Liver (tissue), 9 donors: Measurements from ENCODE around the gene CLEC4A. TPM values are rescaled to one million over a fixed set of nuclear protein-coding genes. Genes with fewer than 3 reads are reported as not detected.

Experiments used
- DNase-seq: peaks from one replicate; pipeline ENCODE4 v3.0.0-alpha.2; 2017; ENCODE audit warnings: low spot score
- H3K27ac ChIP-seq, 2 donors: one replicate each; pipeline ENCODE4 v1.7.0; 2013; ENCODE audit warnings: inconsistent platforms in 2 of 2, low read length in 2 of 2, control low read depth in 1 of 2, low read depth in 1 of 2, mild to moderate bottlenecking in 1 of 2
- H3K27me3 ChIP-seq, 4 donors: one replicate each; pipeline versions ENCODE4 v1.6.1 to v1.7.0; 2013; ENCODE audit warnings: low read length in 3 of 4, inconsistent platforms in 1 of 4, mild to moderate bottlenecking in 1 of 4, moderate library complexity in 1 of 4; ENCODE audit not compliant: control insufficient read depth in 4 of 4, insufficient read depth in 4 of 4
- H3K36me3 ChIP-seq, 4 donors: one replicate each; pipeline versions ENCODE4 v1.6.1 to v1.7.0; 2013; ENCODE audit warnings: low read length in 3 of 4, mild to moderate bottlenecking in 3 of 4, low read depth in 1 of 4, moderate library complexity in 1 of 4; ENCODE audit not compliant: control insufficient read depth in 4 of 4, insufficient read depth in 3 of 4
- H3K4me1 ChIP-seq, 4 donors: one replicate each; pipeline versions ENCODE4 v1.6.1 to v1.7.0; 2013; ENCODE audit warnings: low read length in 3 of 4, mild to moderate bottlenecking in 3 of 4, moderate library complexity in 1 of 4; ENCODE audit not compliant: control insufficient read depth in 4 of 4, insufficient read depth in 4 of 4
- H3K4me3 ChIP-seq, 3 donors: one replicate each; pipeline versions ENCODE4 v1.6.1 to v1.7.0; 2013; ENCODE audit warnings: low read length in 3 of 3, control low read depth in 1 of 3, low read depth in 1 of 3, mild to moderate bottlenecking in 1 of 3
- H3K9ac ChIP-seq, 2 donors: one replicate each; pipeline ENCODE4 v1.7.0; 2013; ENCODE audit warnings: low read length in 2 of 2, mild to moderate bottlenecking in 2 of 2, moderate library complexity in 2 of 2, control low read depth in 1 of 2, low read depth in 1 of 2
- H3K9me3 ChIP-seq, 4 donors: one replicate each; pipeline versions ENCODE4 v1.6.1 to v1.7.0; 2013; ENCODE audit warnings: low read length in 3 of 4; ENCODE audit not compliant: control insufficient read depth in 4 of 4
- ATF3 ChIP-seq: IDR thresholded peaks from 2 replicates; pipeline ENCODE4 v1.6.1; 2016; ENCODE audit warnings: antibody characterized with exemption
- FOXA1 ChIP-seq: IDR thresholded peaks from 2 replicates; pipeline ENCODE4 v1.6.1; 2016; ENCODE audit warnings: antibody characterized with exemption
- GABPA ChIP-seq, 2 donors: IDR thresholded peaks in 1 of 2; conservative IDR thresholded peaks in 1 of 2; 2 replicates each; pipeline ENCODE4 v1.6.1; 2016; ENCODE audit warnings: antibody characterized with exemption in 2 of 2, mild to moderate bottlenecking in 1 of 2, moderate library complexity in 1 of 2
- HNF4A ChIP-seq, 2 donors: conservative IDR thresholded peaks; 2 replicates each; pipeline ENCODE4 v1.6.1; 2016; ENCODE audit warnings: antibody characterized with exemption in 2 of 2, mild to moderate bottlenecking in 2 of 2
- NR2F2 ChIP-seq: IDR thresholded peaks from 2 replicates; pipeline ENCODE4 v1.6.1; 2016; ENCODE audit warnings: antibody characterized with exemption
- RAD21 ChIP-seq, 2 donors: IDR thresholded peaks; 2 replicates each; pipeline ENCODE4 v1.6.1; 2016; ENCODE audit warnings: antibody characterized with exemption in 2 of 2, mild to moderate bottlenecking in 2 of 2
- REST ChIP-seq: IDR thresholded peaks from 2 replicates; pipeline ENCODE4 v1.6.1; 2016; ENCODE audit warnings: antibody characterized with exemption, mild to moderate bottlenecking
- RXRA ChIP-seq, 2 donors: IDR thresholded peaks; 2 replicates each; pipeline ENCODE4 v1.6.1; 2017 to 2018; ENCODE audit warnings: antibody characterized with exemption in 2 of 2, mild to moderate bottlenecking in 1 of 2
- SP1 ChIP-seq: IDR thresholded peaks from 2 replicates; pipeline ENCODE4 v1.6.1; 2018; ENCODE audit warnings: antibody characterized with exemption, mild to moderate bottlenecking
- TAF1 ChIP-seq: conservative IDR thresholded peaks from 2 replicates; pipeline ENCODE4 v1.6.1; 2016; ENCODE audit warnings: antibody characterized with exemption, mild to moderate bottlenecking
- WGBS: extraction: QIAGEN DNeasy Blood & Tissue Kit; methylation state at CpG from one replicate; pipeline ENCODE4 v1.1.7; 2013; 5-methylcytosine and 5-hydroxymethylcytosine counted together
- polyA plus RNA-seq, 2 donors: library from polyadenylated mRNA; stranded (reverse) in 1 of 2; unstranded in 1 of 2; fragments of 200-250 nt in 1 of 2; fragments of >200 nt in 1 of 2; fragmentation: Nextera tagmentation in 1 of 2; extraction: Ambion mirVana in 1 of 2; gene quantifications; one replicate each; pipeline versions ENCODE4 v1.2.1 to v1.2.3, GENCODE V29; 2013 to 2015
- total RNA-seq, 2 donors: library from RNA; depleted of rRNA; stranded (reverse); fragments of >200 nt; gene quantifications; one replicate each; pipeline ENCODE4 v1.2.3, GENCODE V29; 2014
- TF ChIP-seq, protein P1 (sequence below): fragments of 150-350 bp; IDR thresholded peaks from 2 replicates; pipeline ENCODE4 v1.5.1; 2017; ENCODE audit warnings: improper control_type of control experiment, low read depth, low read length; ENCODE audit not compliant: missing input control
- donor health status: healthy.
- donor health status: healthy.
- donor health status: healthy.
- donor health status: healthy.
- donor health status: healthy.

Gene CLEC4A
- total and polyA plus RNA-seq, 4 donors: 0.67 to 2.5 (median 1.6) TPM

GRCh38 chr12:8093291-8093690, 30.1 kb upstream of the CLEC4A start:
- 93% methylated on average over 3 of the region's 3 CpGs for WGBS
- peaks cover 24 to 70% (median 56%) of the 10 kb centered on the region in 4 donors for H3K36me3 ChIP-seq
- no peak overlapping the region for H3K4me3 ChIP-seq
- no peak overlapping the region for H3K9ac ChIP-seq
- no peaks in the 10 kb centered on the region for H3K27me3 ChIP-seq
- H3K9me3 ChIP-seq: no peaks in the 10 kb centered on the region
- DNase-seq: no peak
- H3K27ac ChIP-seq: no peak overlapping the region
- H3K4me1 ChIP-seq: no peaks in the 10 kb centered on the region
- TF ChIP-seq GABPA (IDR thresholded peaks at IDR 0.05 in 1 of 2, conservative IDR thresholded peaks at IDR 0.05 in 1 of 2) (no peak), FOXA1 (no peak)

- no peak for DNase-seq
- no peak for TF ChIP-seq NR2F2
- Histone ChIP-seq H3K4me3 (no peak overlapping the region), H3K4me1 (no peaks in the 10 kb centered on the region), H3K27me3 (no peaks in the 10 kb centered on the region), H3K27ac (no peak overlapping the region), H3K9me3 (no peaks in the 10 kb centered on the region), H3K9ac (no peak overlapping the region), H3K36me3 (peaks cover 18 to 60% (median 43%) of the 10 kb centered on the region in 4 donors)
- 84% methylated on average over 2 of the region's 2 CpGs for WGBS
Observed at GRCh38 chr12:8096281-8096915, 27.0 kb upstream of the CLEC4A start.

- H3K27me3 ChIP-seq: no peaks in the 10 kb centered on the region
- peaks cover 9 to 34% (median 23%) of the 10 kb centered on the region in 4 donors for H3K36me3 ChIP-seq
- H3K4me1 ChIP-seq: no peaks in the 10 kb centered on the region
- no peaks in the 10 kb centered on the region for H3K9me3 ChIP-seq
- TF ChIP-seq REST: no peak
- TF ChIP-seq, protein P1, sequence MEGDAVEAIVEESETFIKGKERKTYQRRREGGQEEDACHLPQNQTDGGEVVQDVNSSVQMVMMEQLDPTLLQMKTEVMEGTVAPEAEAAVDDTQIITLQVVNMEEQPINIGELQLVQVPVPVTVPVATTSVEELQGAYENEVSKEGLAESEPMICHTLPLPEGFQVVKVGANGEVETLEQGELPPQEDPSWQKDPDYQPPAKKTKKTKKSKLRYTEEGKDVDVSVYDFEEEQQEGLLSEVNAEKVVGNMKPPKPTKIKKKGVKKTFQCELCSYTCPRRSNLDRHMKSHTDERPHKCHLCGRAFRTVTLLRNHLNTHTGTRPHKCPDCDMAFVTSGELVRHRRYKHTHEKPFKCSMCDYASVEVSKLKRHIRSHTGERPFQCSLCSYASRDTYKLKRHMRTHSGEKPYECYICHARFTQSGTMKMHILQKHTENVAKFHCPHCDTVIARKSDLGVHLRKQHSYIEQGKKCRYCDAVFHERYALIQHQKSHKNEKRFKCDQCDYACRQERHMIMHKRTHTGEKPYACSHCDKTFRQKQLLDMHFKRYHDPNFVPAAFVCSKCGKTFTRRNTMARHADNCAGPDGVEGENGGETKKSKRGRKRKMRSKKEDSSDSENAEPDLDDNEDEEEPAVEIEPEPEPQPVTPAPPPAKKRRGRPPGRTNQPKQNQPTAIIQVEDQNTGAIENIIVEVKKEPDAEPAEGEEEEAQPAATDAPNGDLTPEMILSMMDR: no peak
- no peak for TF ChIP-seq SP1
- no peak for TF ChIP-seq ATF3
- TF ChIP-seq RXRA (IDR thresholded peaks at IDR 0.05): no peak
- no peak for TF ChIP-seq RAD21 (IDR thresholded peaks at IDR 0.05)
- TF ChIP-seq TAF1: no peak
- TF ChIP-seq HNF4A (conservative IDR thresholded peaks at IDR 0.05): no peak
- WGBS: 98% methylated on average over 3 of the region's 3 CpGs
- no peak overlapping the region for H3K4me3 ChIP-seq
- no peak for DNase-seq
- H3K9ac ChIP-seq: no peak overlapping the region
- no peak overlapping the region for H3K27ac ChIP-seq
Observed at GRCh38 chr12:8099235-8099634, 24.2 kb upstream of the CLEC4A start.
